Body of pancreas (tissue), 4 donors: Measurements from ENCODE around the gene GDPGP1.

Experiments used
- CTCF ChIP-seq, 7 experiments: fragments of 450-650 bp in 4 of 7; fragments of 200-600 bp in 3 of 7; sonication (generic) in 3 of 7; IDR thresholded peaks; one replicate each; pipeline ENCODE4 v1.5.1; 2016 to 2019; ENCODE audit warnings: antibody characterized with exemption in 7 of 7
- POLR2A ChIP-seq, 3 donors: fragments of 450-650 bp; IDR thresholded peaks; one replicate each; pipeline ENCODE4 v1.6.1; 2016; ENCODE audit warnings: antibody characterized with exemption in 3 of 3, mild to moderate bottlenecking in 2 of 3

GRCh38 chr15:90200534-90201129 lies 33.4 kb upstream of the GDPGP1 start:
- no peak for TF ChIP-seq CTCF (IDR thresholded peaks at IDR 0.05)
- TF ChIP-seq POLR2A (IDR thresholded peaks at IDR 0.05): no peak
